BLaER1 treated with 17β-estradiol and CSF1 and Interleukin-3, amounts not matched to agents 10 nM and 100 nM (cell line): ENCODE results near the gene VIL1.

Source experiments
- H3K27ac ChIP-seq, 11 experiments: shearing (Covaris generic); formaldehyde crosslinking; 2 replicates each; pipeline ENCODE4 v1.8.1; 2022
- H3K27me3 ChIP-seq, 11 experiments: shearing (Covaris generic); formaldehyde crosslinking; 2 replicates each; pipeline ENCODE4 v1.8.1; 2022
- H3K36me3 ChIP-seq, 11 experiments: shearing (Covaris generic); formaldehyde crosslinking; 2 replicates each; pipeline ENCODE4 v1.8.1; 2022
- H3K4me1 ChIP-seq, 10 experiments: shearing (Covaris generic); formaldehyde crosslinking; 2 replicates each; pipeline ENCODE4 v1.8.1; 2022
- H3K4me2 ChIP-seq, 11 experiments: shearing (Covaris generic); formaldehyde crosslinking; 2 replicates each; pipeline ENCODE4 v1.8.1; 2022
- H3K4me3 ChIP-seq, 10 experiments: shearing (Covaris generic); formaldehyde crosslinking; 2 replicates each; pipeline ENCODE4 v1.8.1; 2022
- H3K9ac ChIP-seq, 11 experiments: shearing (Covaris generic); formaldehyde crosslinking; 2 replicates each; pipeline ENCODE4 v1.8.1; 2022
- H3K9me3 ChIP-seq, 11 experiments: shearing (Covaris generic); formaldehyde crosslinking; replicated peaks in 1 of 11; 2 replicates each; pipeline ENCODE4 v1.8.1; 2022
- H4K20me1 ChIP-seq, 11 experiments: shearing (Covaris generic); formaldehyde crosslinking; 2 replicates each; pipeline ENCODE4 v1.8.1; 2022
- Cebpa-rat ChIP-seq, 11 experiments: shearing (Covaris generic); IDR thresholded peaks; 2 replicates each; pipeline ENCODE4 v1.8.1; 2022

The VIL1 gene

GRCh38 chr2:218452079-218452478, 33.2 kb downstream of the VIL1 start:
- Histone ChIP-seq H3K4me3 (no peak overlapping the region), H3K9me3 (no peaks in the 10 kb centered on the region), H3K9ac (no peak overlapping the region), H3K4me1 (peaks cover 0 to 12% (median 7%) of the 10 kb centered on the region in 10 experiments; a peak in 10 of 20 replicates), H3K27me3 (no peaks in the 10 kb centered on the region), H3K36me3 (peaks cover 61 to 98% (median 85%) of the 10 kb centered on the region in 11 experiments), H3K4me2 (no peak overlapping the region), H4K20me1 (no peaks in the 10 kb centered on the region), H3K27ac (no peak overlapping the region)
- no peak for TF ChIP-seq Cebpa-rat (IDR thresholded peaks at IDR 0.05)

- no peak for TF ChIP-seq Cebpa-rat (IDR thresholded peaks at IDR 0.05)
- Histone ChIP-seq H3K9ac (no peak overlapping the region; a peak in 1 of 22 replicates), H3K4me2 (no peak overlapping the region), H4K20me1 (no peaks in the 10 kb centered on the region), H3K4me1 (peaks cover 0 to 8% (median 0%) of the 10 kb centered on the region in 10 experiments; a peak in 1 of 20 replicates), H3K36me3 (peaks cover 44 to 100% (median 90%) of the 10 kb centered on the region in 11 experiments), H3K27ac (no peak overlapping the region), H3K9me3 (no peaks in the 10 kb centered on the region), H3K4me3 (no peak overlapping the region), H3K27me3 (no peaks in the 10 kb centered on the region)
These were observed 37.9 kb downstream of the VIL1 start for GRCh38 chr2:218456849-218457248.

DNA sequence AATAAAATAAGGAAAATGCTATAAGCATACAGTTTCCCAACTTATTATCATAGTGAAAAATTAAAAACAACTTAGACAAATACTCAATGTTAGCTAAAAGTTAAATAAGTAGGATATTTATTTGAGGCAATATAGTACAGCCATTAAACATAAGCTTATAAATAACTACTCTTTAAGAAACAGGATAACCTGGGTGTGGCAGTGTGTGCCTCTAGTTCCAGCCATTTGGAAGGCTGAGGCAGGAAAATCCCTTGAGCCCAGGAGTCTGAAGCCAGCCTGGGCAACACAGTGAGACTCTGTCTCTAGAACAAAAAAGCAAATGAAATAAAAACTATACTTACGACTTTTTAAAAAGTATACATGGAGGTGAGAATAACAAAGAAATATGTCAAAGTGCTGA, 39.7 kb downstream of the VIL1 start:
- Histone ChIP-seq H3K27ac (no peak overlapping the region), H4K20me1 (no peaks in the 10 kb centered on the region), H3K4me3 (no peak overlapping the region), H3K27me3 (no peaks in the 10 kb centered on the region), H3K36me3 (peaks cover 50 to 100% (median 90%) of the 10 kb centered on the region in 11 experiments), H3K9ac (no peak overlapping the region), H3K4me1 (peaks cover 0 to 8% (median 0%) of the 10 kb centered on the region in 10 experiments; a peak in 1 of 20 replicates), H3K9me3 (no peaks in the 10 kb centered on the region), H3K4me2 (no peak overlapping the region)
- no peak for TF ChIP-seq Cebpa-rat (IDR thresholded peaks at IDR 0.05)

GRCh38 chr2:218465987-218466633, 47.2 kb downstream of the VIL1 start:
- TF ChIP-seq Cebpa-rat (IDR thresholded peaks at IDR 0.05), result no peak

GRCh38 chr2:218470448-218470847, 51.5 kb downstream of the VIL1 start:
- H4K20me1 ChIP-seq, result no peaks in the 10 kb centered on the region
- no peak overlapping the region for H3K4me3 ChIP-seq
- peaks cover 0 to 47% (median 29%) of the 10 kb centered on the region in 10 experiments; a peak in 14 of 20 replicates for H3K4me1 ChIP-seq
- H3K36me3 ChIP-seq, result peaks cover 18 to 81% (median 69%) of the 10 kb centered on the region in 11 experiments
- H3K4me2 ChIP-seq, result peak overlapping the region in 3 of 11 experiments; percentile 72 to 77 (median 73); a peak in 5 of 22 replicates
- TF ChIP-seq Cebpa-rat (IDR thresholded peaks at IDR 0.05), result no peak
- H3K27me3 ChIP-seq, result no peaks in the 10 kb centered on the region
- H3K9ac ChIP-seq, result no peak overlapping the region
- no peaks in the 10 kb centered on the region for H3K9me3 ChIP-seq
- peak overlapping the region in 2 of 11 experiments; percentile 4 to 50; a peak in 1 of 22 replicates for H3K27ac ChIP-seq

More at GRCh38 chr2:218465987-218466633, 47.2 kb downstream of the VIL1 start:
- H3K9me3 ChIP-seq, result no peaks in the 10 kb centered on the region
- H3K36me3 ChIP-seq, result peaks cover 31 to 81% (median 74%) of the 10 kb centered on the region in 11 experiments
- no peak overlapping the region for H3K4me2 ChIP-seq
- H3K4me1 ChIP-seq, result peaks cover 0 to 19% (median 5%) of the 10 kb centered on the region in 10 experiments; a peak in 13 of 20 replicates
- H3K27me3 ChIP-seq, result no peaks in the 10 kb centered on the region
- no peak overlapping the region for H3K9ac ChIP-seq
- H3K4me3 ChIP-seq, result no peak overlapping the region
- H3K27ac ChIP-seq, result no peak overlapping the region
- H4K20me1 ChIP-seq, result no peaks in the 10 kb centered on the region

DNA sequence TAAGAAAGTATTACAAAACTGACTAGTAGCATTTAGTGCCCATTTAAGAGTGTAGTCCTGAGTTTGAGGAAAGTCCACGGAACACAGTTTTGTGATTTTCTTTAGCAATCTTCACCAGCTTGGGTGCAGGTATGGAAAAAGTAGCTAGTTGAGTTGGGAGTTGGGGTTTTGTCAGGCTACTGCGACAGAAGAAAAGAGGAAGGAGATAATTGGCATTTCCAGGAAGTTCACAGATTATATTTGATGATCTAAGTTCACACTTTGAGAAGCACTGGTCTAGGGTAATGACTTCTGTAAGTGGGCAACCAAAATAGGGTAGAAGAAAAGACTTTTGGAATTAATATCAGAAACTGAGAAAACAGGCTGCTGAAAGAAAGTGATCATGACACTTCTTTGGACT, 52.1 kb downstream of the VIL1 start:
- no peak overlapping the region for H3K9ac ChIP-seq
- H4K20me1 ChIP-seq, result no peaks in the 10 kb centered on the region
- peak overlapping the region in 4 of 11 experiments; percentile 2 to 50 (median 17); a peak in 5 of 22 replicates for H3K27ac ChIP-seq
- TF ChIP-seq Cebpa-rat (IDR thresholded peaks at IDR 0.05), result no peak
- no peaks in the 10 kb centered on the region for H3K27me3 ChIP-seq
- peaks cover 24 to 82% (median 70%) of the 10 kb centered on the region in 11 experiments for H3K36me3 ChIP-seq
- no peak overlapping the region for H3K4me3 ChIP-seq
- H3K9me3 ChIP-seq, result no peaks in the 10 kb centered on the region
- H3K4me1 ChIP-seq, result peaks cover 0 to 44% (median 29%) of the 10 kb centered on the region in 10 experiments; a peak in 14 of 20 replicates
- H3K4me2 ChIP-seq, result peak overlapping the region in 7 of 11 experiments; percentile 0 to 77 (median 61); a peak in 11 of 22 replicates

DNA sequence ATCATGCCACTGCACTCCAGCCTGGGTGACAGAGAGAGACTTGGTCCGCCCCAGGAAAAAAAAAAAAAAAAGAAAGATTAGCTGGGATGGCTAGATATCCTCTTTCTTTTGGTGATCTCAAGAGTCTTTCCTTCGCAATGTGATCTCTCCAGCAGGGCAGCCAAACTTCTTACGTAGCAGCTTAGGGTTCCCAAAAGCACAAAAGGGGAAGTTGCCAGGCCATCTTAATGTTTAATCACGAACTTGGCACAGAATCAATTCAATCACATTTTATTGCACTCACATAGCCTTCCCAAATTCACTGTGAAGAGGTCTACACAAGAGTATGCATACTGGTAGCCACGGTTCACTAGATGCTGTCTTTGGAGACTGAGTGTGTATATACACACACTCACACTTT, 53.1 kb downstream of the VIL1 start:
- Histone ChIP-seq H4K20me1 (no peaks in the 10 kb centered on the region), H3K4me1 (peaks cover 0 to 40% (median 29%) of the 10 kb centered on the region in 10 experiments; a peak in 14 of 20 replicates), H3K4me2 (peak overlapping the region in 6 of 11 experiments; percentile 5 to 77 (median 67); a peak in 11 of 22 replicates), H3K9me3 (no peaks in the 10 kb centered on the region), H3K27me3 (no peaks in the 10 kb centered on the region), H3K9ac (no peak overlapping the region), H3K36me3 (peaks cover 31 to 91% (median 80%) of the 10 kb centered on the region in 11 experiments), H3K4me3 (no peak overlapping the region), H3K27ac (peak overlapping the region in 2 of 11 experiments; percentile 2 to 50; a peak in 3 of 22 replicates)
- no peak for TF ChIP-seq Cebpa-rat (IDR thresholded peaks at IDR 0.05)

DNA sequence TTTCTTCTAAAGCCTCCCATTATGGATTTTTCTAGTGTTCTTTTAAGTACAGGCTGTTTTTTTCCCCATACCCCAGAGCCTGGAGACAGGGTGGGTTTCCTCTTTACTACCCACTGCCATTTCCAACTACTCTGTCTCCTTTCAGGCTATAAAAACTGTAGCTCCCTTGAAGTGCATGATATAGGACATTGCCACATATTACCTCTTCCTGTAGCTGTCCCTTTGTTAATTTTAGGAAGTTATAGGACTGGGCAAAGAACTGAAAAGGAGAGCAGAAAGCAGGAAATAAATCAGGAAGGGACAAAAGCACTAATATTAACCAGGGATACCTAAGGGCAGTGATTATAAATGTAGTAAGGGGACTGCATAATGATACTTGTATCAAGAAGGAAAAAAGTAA, 54.1 kb downstream of the VIL1 start:
- Histone ChIP-seq H3K9me3 (no peaks in the 10 kb centered on the region), H4K20me1 (no peaks in the 10 kb centered on the region), H3K4me2 (peak overlapping the region in 7 of 11 experiments; percentile 4 to 77 (median 62); a peak in 12 of 22 replicates), H3K9ac (0 out of 22 replicates have a peak overlapping the region, but pooled peaks of 2 of the 11 experiments have one; percentile 26 to 36), H3K36me3 (peaks cover 32 to 100% (median 87%) of the 10 kb centered on the region in 11 experiments), H3K27ac (peak overlapping the region in 4 of 11 experiments; percentile 2 to 50 (median 42); a peak in 7 of 22 replicates), H3K27me3 (no peaks in the 10 kb centered on the region), H3K4me3 (no peak overlapping the region), H3K4me1 (peaks cover 0 to 40% (median 29%) of the 10 kb centered on the region in 10 experiments; a peak in 14 of 20 replicates)
- TF ChIP-seq Cebpa-rat (IDR thresholded peaks at IDR 0.05), result no peak

DNA sequence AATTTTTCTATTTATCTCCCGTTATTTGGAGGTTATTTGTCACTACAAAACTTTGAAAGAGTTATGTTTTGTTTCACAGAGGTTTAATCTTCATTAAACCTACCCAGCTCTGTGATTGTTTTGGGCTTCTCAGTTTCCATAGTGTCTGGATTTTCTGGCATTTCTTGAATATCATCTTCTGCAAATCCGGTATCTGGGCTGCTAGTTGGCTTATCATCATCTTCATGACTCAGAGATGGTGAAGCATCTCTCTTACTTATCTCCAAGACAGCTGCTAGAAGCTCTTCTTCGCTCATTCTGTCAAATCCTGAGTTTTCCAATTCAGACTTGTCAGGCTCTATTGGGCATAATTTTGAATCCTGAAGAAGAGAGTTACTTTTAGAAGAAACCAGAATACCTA, 55.6 kb downstream of the VIL1 start:
- Histone ChIP-seq H3K9ac (no peak overlapping the region), H3K36me3 (peaks cover 47 to 100% (median 88%) of the 10 kb centered on the region in 11 experiments), H3K4me3 (no peak overlapping the region), H4K20me1 (no peaks in the 10 kb centered on the region), H3K4me1 (peaks cover 0 to 40% (median 29%) of the 10 kb centered on the region in 10 experiments; a peak in 14 of 20 replicates), H3K9me3 (no peaks in the 10 kb centered on the region), H3K27me3 (no peaks in the 10 kb centered on the region), H3K4me2 (no peak overlapping the region), H3K27ac (no peak overlapping the region)
- no peak for TF ChIP-seq Cebpa-rat (IDR thresholded peaks at IDR 0.05)
